ENCODE data around the gene HS3ST3A1. TPM values are rescaled to one million over a fixed set of nuclear protein-coding genes. Genes with fewer than 3 reads are reported as not detected.

The HS3ST3A1 gene
- total and polyA plus RNA-seq, 2 of the 8 experiments (the other 6 are each of a cell fraction or from before 2014, with no cell fraction given), result 5.4 to 5.7 TPM

DNA sequence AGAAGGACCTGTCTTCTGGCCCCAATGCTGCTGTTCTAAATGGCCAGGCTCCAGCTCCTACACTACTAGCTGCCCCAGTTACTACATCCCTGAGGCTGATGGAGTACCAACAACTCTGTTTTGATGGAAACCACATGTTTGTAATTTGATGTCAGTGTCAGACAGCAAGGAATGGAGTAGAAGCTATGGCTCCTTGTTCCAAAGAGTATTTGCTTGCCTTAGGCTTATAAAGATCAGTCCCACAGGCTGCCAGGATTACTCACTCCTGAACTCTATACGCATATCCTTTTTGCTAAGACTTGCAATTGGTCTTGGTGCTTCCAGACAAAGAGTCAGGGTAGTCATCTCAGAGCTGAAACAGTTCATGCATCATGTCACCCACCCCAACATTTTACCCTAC lies 139.6 kb downstream of the HS3ST3A1 start (continued):
- TF ChIP-seq, protein P1, sequence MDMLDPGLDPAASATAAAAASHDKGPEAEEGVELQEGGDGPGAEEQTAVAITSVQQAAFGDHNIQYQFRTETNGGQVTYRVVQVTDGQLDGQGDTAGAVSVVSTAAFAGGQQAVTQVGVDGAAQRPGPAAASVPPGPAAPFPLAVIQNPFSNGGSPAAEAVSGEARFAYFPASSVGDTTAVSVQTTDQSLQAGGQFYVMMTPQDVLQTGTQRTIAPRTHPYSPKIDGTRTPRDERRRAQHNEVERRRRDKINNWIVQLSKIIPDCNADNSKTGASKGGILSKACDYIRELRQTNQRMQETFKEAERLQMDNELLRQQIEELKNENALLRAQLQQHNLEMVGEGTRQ (IDR thresholded peaks at IDR 0.05; ENCODE audit: low read length), result no peak
- no peak for TF ChIP-seq TCF12 (IDR thresholded peaks at IDR 0.05; ENCODE audit: low read depth, low read length)
- TF ChIP-seq SP4 (IDR thresholded peaks at IDR 0.05; ENCODE audit: low read length), result no peak
- TF ChIP-seq TEAD4 (IDR thresholded peaks at IDR 0.05; ENCODE audit: low read depth, low read length), result no peak
- no peak for TF ChIP-seq EZH2 (IDR thresholded peaks at IDR 0.05; ENCODE audit: low read depth, low read length, severe bottlenecking)
